ENCODE data around the gene ZNF358. TPM values are rescaled to one million over a fixed set of nuclear protein-coding genes. Genes with fewer than 3 reads are reported as not detected.
A peak's percentile ranks its signal among the peaks of the same experiment; 100 is the strongest.

Gene ZNF358
- total RNA-seq, 2 experiments from 2014 or later: 5.1 to 5.2 TPM

GRCh38 chr19:7542556-7543348 is 26.8 kb downstream of the ZNF358 start:
- Histone ChIP-seq H3K27ac (ENCODE audit: low read depth in 1 of 2, low read length in 2 of 2) (no peak overlapping the region), H3K4me1 (ENCODE audit: insufficient read depth, low read length) (peaks cover 6% of the 10 kb centered on the region), H3K27me3 (ENCODE audit: control insufficient read depth in 1 of 2, insufficient read depth in 2 of 2, low read length in 2 of 2) (no peaks in the 10 kb centered on the region), H3K9me3 (ENCODE audit: control insufficient read depth in 1 of 2, insufficient read depth in 1 of 2, low read length in 2 of 2) (no peaks in the 10 kb centered on the region), H3K4me3 (ENCODE audit: low read length) (no peak overlapping the region), H3K36me3 (ENCODE audit: insufficient read depth, low read length) (peaks cover 43% of the 10 kb centered on the region)
- no peak for TF ChIP-seq CTCF (IDR thresholded peaks at IDR 0.05)
- H3K27me3 Mint-ChIP-seq: no peaks in the 10 kb centered on the region
- H3K4me1 Mint-ChIP-seq (ENCODE audit: low read depth): peaks cover 4% of the 10 kb centered on the region
- ATAC-seq (ENCODE audit: poor library complexity): no peak
- ChIA-PET POLR2A (interaction anchor here (0.6 kb wide), 1 partner anchor 228 kb away, joined by 3 read pairs; no protein-coding TSS in a partner anchor), CTCF (interaction anchor here (1.5 kb wide), 1 partner anchor 26 kb away, joined by 3 read pairs; no protein-coding TSS in a partner anchor)
- H3K27ac Mint-ChIP-seq: no peak overlapping the region
- H3K36me3 Mint-ChIP-seq (ENCODE audit: low read depth): peaks cover 41% of the 10 kb centered on the region
- H3K9me3 Mint-ChIP-seq: no peaks in the 10 kb centered on the region
- H3K4me3 Mint-ChIP-seq: no peak overlapping the region
- intact Hi-C loops (cut with DNase I, micrococcal nuclease): no loop called here
- peak in 1 of 14 experiments; percentile 15 for DNase-seq

DNA sequence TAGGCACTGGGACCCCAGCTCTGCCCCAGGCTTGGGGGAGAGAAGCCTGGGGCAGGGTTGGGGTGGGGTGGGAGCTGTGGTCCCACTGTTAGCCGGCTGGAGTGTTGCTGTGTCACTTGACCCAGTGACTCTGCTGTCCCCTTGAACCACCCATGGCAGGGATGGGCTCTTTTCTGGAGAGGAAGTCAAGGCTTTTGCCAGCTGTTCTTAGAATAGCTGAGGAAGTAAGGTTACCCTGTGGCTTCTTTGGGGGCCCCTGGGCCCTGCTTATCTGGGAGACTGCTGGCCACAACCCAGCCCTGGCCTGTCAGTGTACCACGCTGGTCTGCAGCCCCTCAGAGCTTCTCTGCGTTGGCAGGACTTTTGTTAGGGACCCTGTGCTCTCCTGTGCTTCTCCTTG is 28.7 kb downstream of the ZNF358 start:
- peaks cover 34% of the 10 kb centered on the region for H3K36me3 Mint-ChIP-seq (ENCODE audit: low read depth)
- no peaks in the 10 kb centered on the region for H3K9me3 ChIP-seq (ENCODE audit: control insufficient read depth in 1 of 2, insufficient read depth in 1 of 2, low read length in 2 of 2)
- H3K27me3 ChIP-seq (ENCODE audit: control insufficient read depth in 1 of 2, insufficient read depth in 2 of 2, low read length in 2 of 2): no peaks in the 10 kb centered on the region
- ChIA-PET POLR2A (no interaction called here), CTCF (no interaction called here)
- H3K4me3 Mint-ChIP-seq: no peak overlapping the region
- peaks cover 41% of the 10 kb centered on the region for H3K36me3 ChIP-seq (ENCODE audit: insufficient read depth, low read length)
- intact Hi-C loops (cut with DNase I, micrococcal nuclease): no loop called here
- no peak for TF ChIP-seq CTCF (IDR thresholded peaks at IDR 0.05)
- no peak overlapping the region for H3K27ac ChIP-seq (ENCODE audit: low read depth in 1 of 2, low read length in 2 of 2)
- H3K9me3 Mint-ChIP-seq: no peaks in the 10 kb centered on the region
- no peaks in the 10 kb centered on the region for H3K27me3 Mint-ChIP-seq
- DNase-seq (peak in 2 of 14 experiments; percentile 35 to 36), ATAC-seq (ENCODE audit: poor library complexity) (no peak)
- H3K4me1 Mint-ChIP-seq (ENCODE audit: low read depth): peaks cover 4% of the 10 kb centered on the region
- H3K4me3 ChIP-seq (ENCODE audit: low read length): no peak overlapping the region
- H3K4me1 ChIP-seq (ENCODE audit: insufficient read depth, low read length): peaks cover 6% of the 10 kb centered on the region
- H3K27ac Mint-ChIP-seq: no peak overlapping the region

- peaks cover 4% of the 10 kb centered on the region for H3K4me1 Mint-ChIP-seq (ENCODE audit: low read depth)
- no peak overlapping the region for H3K27ac ChIP-seq (ENCODE audit: low read depth in 1 of 2, low read length in 2 of 2)
- H3K4me3 Mint-ChIP-seq: no peak overlapping the region
- CTCF ChIA-PET: no interaction called here
- intact Hi-C loops (cut with DNase I, micrococcal nuclease): no loop called here
- H3K9me3 ChIP-seq (ENCODE audit: control insufficient read depth in 1 of 2, insufficient read depth in 1 of 2, low read length in 2 of 2): no peaks in the 10 kb centered on the region
- no peaks in the 10 kb centered on the region for H3K27me3 Mint-ChIP-seq
- no peaks in the 10 kb centered on the region for H3K27me3 ChIP-seq (ENCODE audit: control insufficient read depth in 1 of 2, insufficient read depth in 2 of 2, low read length in 2 of 2)
- H3K36me3 ChIP-seq (ENCODE audit: insufficient read depth, low read length): peaks cover 42% of the 10 kb centered on the region
- ATAC-seq (ENCODE audit: poor library complexity): no peak
- H3K4me1 ChIP-seq (ENCODE audit: insufficient read depth, low read length): peaks cover 6% of the 10 kb centered on the region
- H3K27ac Mint-ChIP-seq: no peak overlapping the region
- no peak for TF ChIP-seq CTCF (IDR thresholded peaks at IDR 0.05)
- H3K9me3 Mint-ChIP-seq: no peaks in the 10 kb centered on the region
- no peak for DNase-seq
- POLR2A ChIA-PET: no interaction called here
- no peak overlapping the region for H3K4me3 ChIP-seq (ENCODE audit: low read length)
- H3K36me3 Mint-ChIP-seq (ENCODE audit: low read depth): peaks cover 29% of the 10 kb centered on the region
Measured at GRCh38 chr19:7545300-7545699, 29.4 kb downstream of the ZNF358 start.

Measured in CD4-positive, alpha-beta T cell (primary cell).